GM12878 (cell line): Measurements from ENCODE around the gene OLFML2B. TPM values are rescaled to one million over a fixed set of nuclear protein-coding genes. Genes with fewer than 3 reads are reported as not detected.

Source experiments
- ATAC-seq: fragments of 200-7000 bp; cut with Tn5 transposase; 3 replicates; pipeline ENCODE4 v1.9.1; 2020; ENCODE audit warnings: mild to moderate bottlenecking, moderate library complexity
- BruUV-seq: library from RNA; stranded (reverse); fragments of 400-500 nt; replicated peaks from 2 replicates; lab custom pipeline; 2021; lab: Mats Ljungman, UMichigan
- CTCF ChIA-PET: fragments of 300-600 bp; sonication (Branson Sonifier 250); formaldehyde crosslinking; extraction: SDS; loops from one replicate; lab custom pipeline; 2021; ENCODE audit warnings: inconsistent platforms; lab: Yijun Ruan, JAX
- POLR2A ChIA-PET: fragments of 350-600 bp; formaldehyde crosslinking; extraction: SDS; loops from one replicate; lab custom pipeline; 2021; ENCODE audit warnings: inconsistent platforms; lab: Charles Lee
- RAD21 ChIA-PET: fragments of 300-600 bp; sonication (Branson Sonifier 250); formaldehyde crosslinking; loops from one replicate; lab custom pipeline; 2023; ENCODE audit warnings: antibody characterized with exemption; ENCODE audit not compliant: unreplicated experiment; lab: Charles Lee
- SMC1A ChIA-PET: fragments of 300-600 bp; sonication (Branson Sonifier 250); formaldehyde crosslinking; loops from one replicate; lab custom pipeline; 2023; ENCODE audit not compliant: unreplicated experiment, uncharacterized antibody; lab: Charles Lee
- DNase-seq: peaks from one replicate; pipeline ENCODE4 v3.0.0-alpha.2; 2011; ENCODE audit warnings: low read depth, low spot score
- FAIRE-seq: peaks from 3 replicates; lab custom pipeline; 2011; peaks lifted over from hg19 to GRCh38; lab: Jason Lieb, UNC
- H2AFZ ChIP-seq: 2 replicates; pipeline ENCODE4 v1.6.0; 2011; ENCODE audit warnings: low read depth, low read length, control low read depth; ENCODE audit not compliant: control insufficient read depth
- H3K27ac ChIP-seq: 2 replicates; pipeline ENCODE4 v1.5.1; 2011; ENCODE audit warnings: control low read depth; ENCODE audit not compliant: control insufficient read depth, insufficient read depth
- H3K27me3 ChIP-seq, 2 experiments: replicated peaks in 1 of 2; 2 replicates each; pipeline versions ENCODE4 v1.6.0 to v1.6.1; 2011; ENCODE audit warnings: low read length in 1 of 2; ENCODE audit not compliant: control insufficient read depth in 2 of 2, insufficient read depth in 2 of 2
- H3K36me3 ChIP-seq, 2 experiments: 2 replicates each; pipeline ENCODE4 v1.5.1; 2011; ENCODE audit warnings: low read length in 1 of 2; ENCODE audit not compliant: control insufficient read depth in 2 of 2, insufficient read depth in 2 of 2
- H3K4me1 ChIP-seq: 2 replicates; pipeline ENCODE4 v1.6.1; 2011; ENCODE audit warnings: mild to moderate bottlenecking, low read length, moderate library complexity, mixed read lengths; ENCODE audit not compliant: control insufficient read depth, insufficient read depth
- H3K4me2 ChIP-seq: 2 replicates; pipeline ENCODE4 v1.6.0; 2011; ENCODE audit warnings: control low read depth; ENCODE audit not compliant: control insufficient read depth, insufficient read depth
- H3K4me3 ChIP-seq: fragments of 200-600 bp; sonication (generic); 2 replicates; pipeline ENCODE4 v1.5.1; 2016
- H3K79me2 ChIP-seq: 2 replicates; pipeline ENCODE4 v1.6.0; 2011; ENCODE audit warnings: low read length; ENCODE audit not compliant: control insufficient read depth, insufficient read depth
- H3K9ac ChIP-seq: 2 replicates; pipeline ENCODE4 v1.8.0; 2011; ENCODE audit warnings: low read length, control low read depth, mixed read lengths; ENCODE audit not compliant: control insufficient read depth, insufficient read depth
- H3K9me3 ChIP-seq: replicated peaks from 3 replicates; pipeline ENCODE4 v1.5.1; 2011; ENCODE audit warnings: mild to moderate bottlenecking, low read length; ENCODE audit not compliant: control insufficient read depth, insufficient read depth
- H4K20me1 ChIP-seq: 2 replicates; pipeline ENCODE4 v1.6.0; 2011; ENCODE audit not compliant: control insufficient read depth, insufficient read depth
- ATF7 ChIP-seq: fragments of 450-650 bp; IDR thresholded peaks from 2 replicates; pipeline ENCODE4 v1.6.1; 2016; ENCODE audit warnings: low read depth, mild to moderate bottlenecking
- CBX3 ChIP-seq: fragments of 200-600 bp; sonication (generic); IDR thresholded peaks from 2 replicates; pipeline ENCODE4 v1.6.1; 2016; ENCODE audit warnings: low read depth, borderline replicate concordance
- CREB1 ChIP-seq: IDR thresholded peaks from 2 replicates; pipeline ENCODE4 v1.6.1; 2012; ENCODE audit warnings: low read depth, mild to moderate bottlenecking, inconsistent platforms
- EED ChIP-seq: sonication (generic); IDR thresholded peaks from 2 replicates; pipeline ENCODE4 v1.6.1; 2016; ENCODE audit warnings: antibody characterized with exemption, low read depth
- FOXM1 ChIP-seq: IDR thresholded peaks from 2 replicates; pipeline ENCODE4 v1.6.1; 2012; ENCODE audit warnings: low read depth, mild to moderate bottlenecking, inconsistent platforms, low read length, moderate library complexity
- HDGF ChIP-seq: fragments of 450-650 bp; IDR thresholded peaks from 2 replicates; pipeline ENCODE4 v1.6.1; 2016; ENCODE audit warnings: antibody characterized with exemption
- JUNB ChIP-seq: IDR thresholded peaks from 2 replicates; pipeline ENCODE4 v1.6.1; 2016; ENCODE audit warnings: antibody characterized with exemption, mild to moderate bottlenecking
- MEF2A ChIP-seq: IDR thresholded peaks from 2 replicates; pipeline ENCODE4 v1.6.1; 2011; ENCODE audit warnings: low read depth, mild to moderate bottlenecking, low read length, moderate library complexity; ENCODE audit not compliant: insufficient read depth
- PAX8 ChIP-seq: fragments of 450-650 bp; IDR thresholded peaks from 2 replicates; pipeline ENCODE4 v1.6.1; 2017; ENCODE audit warnings: mild to moderate bottlenecking, moderate library complexity
- PKNOX1 ChIP-seq: fragments of 450-650 bp; IDR thresholded peaks from 2 replicates; pipeline ENCODE4 v1.6.1; 2016; ENCODE audit warnings: mild to moderate bottlenecking
- PML ChIP-seq: IDR thresholded peaks from 2 replicates; pipeline ENCODE4 v1.6.1; 2012; ENCODE audit warnings: low read length, inconsistent platforms
- POLR2AphosphoS5 ChIP-seq: IDR thresholded peaks from 2 replicates; pipeline ENCODE4 v1.6.1; 2011; ENCODE audit warnings: mild to moderate bottlenecking, low read length, inconsistent platforms
- YBX1 ChIP-seq: fragments of 450-650 bp; IDR thresholded peaks from 2 replicates; pipeline ENCODE4 v1.6.1; 2016; ENCODE audit warnings: antibody characterized with exemption
- ZNF24 ChIP-seq: fragments of 450-650 bp; IDR thresholded peaks from 2 replicates; pipeline ENCODE4 v1.6.1; 2017; ENCODE audit warnings: antibody characterized with exemption, mild to moderate bottlenecking
- ZNF622 ChIP-seq: fragments of 450-650 bp; IDR thresholded peaks from 2 replicates; pipeline ENCODE4 v1.6.1; 2017; ENCODE audit warnings: mild to moderate bottlenecking, inconsistent platforms
- WGBS: methylation state at CpG from one replicate; pipeline ENCODE4 v1.1.6; 2016; ENCODE audit warnings: low lambda C conversion rate; ENCODE audit not compliant: insufficient replicate concordance, insufficient coverage; ENCODE audit errors: missing lambda C conversion rate; 5-methylcytosine and 5-hydroxymethylcytosine counted together
- in situ Hi-C: fragments of 300-500 bp; cut with MboI; formaldehyde crosslinking; loops from 9 replicates; pipeline ENCODE4 v1.14.3; 2018; ENCODE audit warnings: mixed read lengths
- intact Hi-C: fragments of 100-400 bp; cut with micrococcal nuclease; formaldehyde crosslinking; loops from one replicate; pipeline ENCODE4 v1.14.2; 2022; ENCODE audit not compliant: unreplicated experiment
- polyA plus RNA-seq, 11 experiments: library from polyadenylated mRNA; depleted of rRNA in 4 of 11; unstranded in 6 of 11; stranded (reverse) in 5 of 11; fragments of >200 nt; fragmentation: Nextera tagmentation in 4 of 11; fragmentation: Illumina TruSeq in 1 of 11; extraction: Ambion mirVana in 4 of 11; extraction: Trizol in 1 of 11; gene quantifications; 1 replicate in 1 of 11; 2 replicates in 10 of 11; pipeline versions ENCODE4 v1.2.1 to v1.2.3, GENCODE V29; 2011 to 2016; ENCODE audit warnings: inconsistent platforms in 2 of 11, missing spikeins in 2 of 11, low read depth in 1 of 11
- total RNA-seq, 4 experiments: library from RNA; depleted of rRNA in 3 of 4; stranded (reverse); fragments of >200 nt in 3 of 4; fragmentation: Illumina TruSeq in 1 of 4; extraction: Trizol in 1 of 4; gene quantifications; 2 replicates each; pipeline versions ENCODE4 v1.2.1 to v1.2.3, GENCODE V29; 2013 to 2021
- TF ChIP-seq, protein P1 (sequence below): fragments of 450-650 bp; conservative IDR thresholded peaks from 2 replicates; pipeline ENCODE4 v1.6.1; 2017; ENCODE audit warnings: mild to moderate bottlenecking, moderate library complexity
- TF ChIP-seq, protein P2 (sequence below): fragments of 450-650 bp; IDR thresholded peaks from 2 replicates; pipeline ENCODE4 v1.6.1; 2018; ENCODE audit warnings: borderline replicate concordance, mild to moderate bottlenecking; ENCODE audit not compliant: partially characterized antibody
- TF ChIP-seq, protein P3 (sequence below): fragments of 450-650 bp; IDR thresholded peaks from 2 replicates; pipeline ENCODE4 v1.6.1; 2017; ENCODE audit warnings: low read depth, mild to moderate bottlenecking, moderate library complexity

Gene OLFML2B
- total and polyA plus RNA-seq, 10 of the 15 experiments (the other 5 are each of a cell fraction or from before 2014, with no cell fraction given) = not detected

DNA sequence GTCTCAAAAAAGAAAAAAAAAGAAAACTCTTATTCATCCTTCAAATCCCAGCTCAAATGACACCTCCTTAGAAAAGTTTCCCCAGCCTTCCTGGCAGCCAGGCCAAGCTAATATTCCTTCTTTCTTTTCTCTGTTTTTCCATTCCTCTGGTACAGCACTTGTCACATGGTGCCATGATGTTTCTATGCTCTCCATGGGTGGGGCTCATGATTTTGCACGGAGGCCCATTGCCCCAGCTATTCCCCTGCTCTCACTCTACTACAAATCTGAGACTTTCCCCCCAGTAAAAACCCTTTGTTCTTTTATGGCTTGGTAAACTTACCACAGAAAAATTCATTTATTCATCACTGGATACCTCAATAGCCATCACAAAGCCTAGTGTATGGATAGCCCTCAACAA, 26.5 kb downstream of the OLFML2B start:
- FAIRE-seq (no peak), DNase-seq (no peak)
- Histone ChIP-seq H3K27ac (no peak overlapping the region), H4K20me1 (no peaks in the 10 kb centered on the region), H3K4me3 (no peak overlapping the region), H3K27me3 (peaks cover 0 to 3% of the 10 kb centered on the region in 2 experiments; a peak in 3 of 4 replicates), H3K4me2 (no peak overlapping the region)
- in situ Hi-C loops = no loop called here
- no peak for TF ChIP-seq PKNOX1
- no peak for TF ChIP-seq MEF2A
- no peak for TF ChIP-seq EED
- TF ChIP-seq, protein P1, sequence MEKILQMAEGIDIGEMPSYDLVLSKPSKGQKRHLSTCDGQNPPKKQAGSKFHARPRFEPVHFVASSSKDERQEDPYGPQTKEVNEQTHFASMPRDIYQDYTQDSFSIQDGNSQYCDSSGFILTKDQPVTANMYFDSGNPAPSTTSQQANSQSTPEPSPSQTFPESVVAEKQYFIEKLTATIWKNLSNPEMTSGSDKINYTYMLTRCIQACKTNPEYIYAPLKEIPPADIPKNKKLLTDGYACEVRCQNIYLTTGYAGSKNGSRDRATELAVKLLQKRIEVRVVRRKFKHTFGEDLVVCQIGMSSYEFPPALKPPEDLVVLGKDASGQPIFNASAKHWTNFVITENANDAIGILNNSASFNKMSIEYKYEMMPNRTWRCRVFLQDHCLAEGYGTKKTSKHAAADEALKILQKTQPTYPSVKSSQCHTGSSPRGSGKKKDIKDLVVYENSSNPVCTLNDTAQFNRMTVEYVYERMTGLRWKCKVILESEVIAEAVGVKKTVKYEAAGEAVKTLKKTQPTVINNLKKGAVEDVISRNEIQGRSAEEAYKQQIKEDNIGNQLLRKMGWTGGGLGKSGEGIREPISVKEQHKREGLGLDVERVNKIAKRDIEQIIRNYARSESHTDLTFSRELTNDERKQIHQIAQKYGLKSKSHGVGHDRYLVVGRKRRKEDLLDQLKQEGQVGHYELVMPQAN = no peak
- TF ChIP-seq, protein P2, sequence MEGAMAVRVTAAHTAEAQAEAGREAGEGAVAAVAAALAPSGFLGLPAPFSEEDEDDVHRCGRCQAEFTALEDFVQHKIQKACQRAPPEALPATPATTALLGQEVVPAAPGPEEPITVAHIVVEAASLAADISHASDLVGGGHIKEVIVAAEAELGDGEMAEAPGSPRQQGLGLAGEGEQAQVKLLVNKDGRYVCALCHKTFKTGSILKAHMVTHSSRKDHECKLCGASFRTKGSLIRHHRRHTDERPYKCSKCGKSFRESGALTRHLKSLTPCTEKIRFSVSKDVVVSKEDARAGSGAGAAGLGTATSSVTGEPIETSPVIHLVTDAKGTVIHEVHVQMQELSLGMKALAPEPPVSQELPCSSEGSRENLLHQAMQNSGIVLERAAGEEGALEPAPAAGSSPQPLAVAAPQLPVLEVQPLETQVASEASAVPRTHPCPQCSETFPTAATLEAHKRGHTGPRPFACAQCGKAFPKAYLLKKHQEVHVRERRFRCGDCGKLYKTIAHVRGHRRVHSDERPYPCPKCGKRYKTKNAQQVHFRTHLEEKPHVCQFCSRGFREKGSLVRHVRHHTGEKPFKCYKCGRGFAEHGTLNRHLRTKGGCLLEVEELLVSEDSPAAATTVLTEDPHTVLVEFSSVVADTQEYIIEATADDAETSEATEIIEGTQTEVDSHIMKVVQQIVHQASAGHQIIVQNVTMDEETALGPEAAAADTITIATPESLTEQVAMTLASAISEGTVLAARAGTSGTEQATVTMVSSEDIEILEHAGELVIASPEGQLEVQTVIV = no peak
- no peak for TF ChIP-seq JUNB
- TF ChIP-seq HDGF = no peak
- TF ChIP-seq ZNF24 = no peak
- no peak for TF ChIP-seq PML
- TF ChIP-seq, protein P3, sequence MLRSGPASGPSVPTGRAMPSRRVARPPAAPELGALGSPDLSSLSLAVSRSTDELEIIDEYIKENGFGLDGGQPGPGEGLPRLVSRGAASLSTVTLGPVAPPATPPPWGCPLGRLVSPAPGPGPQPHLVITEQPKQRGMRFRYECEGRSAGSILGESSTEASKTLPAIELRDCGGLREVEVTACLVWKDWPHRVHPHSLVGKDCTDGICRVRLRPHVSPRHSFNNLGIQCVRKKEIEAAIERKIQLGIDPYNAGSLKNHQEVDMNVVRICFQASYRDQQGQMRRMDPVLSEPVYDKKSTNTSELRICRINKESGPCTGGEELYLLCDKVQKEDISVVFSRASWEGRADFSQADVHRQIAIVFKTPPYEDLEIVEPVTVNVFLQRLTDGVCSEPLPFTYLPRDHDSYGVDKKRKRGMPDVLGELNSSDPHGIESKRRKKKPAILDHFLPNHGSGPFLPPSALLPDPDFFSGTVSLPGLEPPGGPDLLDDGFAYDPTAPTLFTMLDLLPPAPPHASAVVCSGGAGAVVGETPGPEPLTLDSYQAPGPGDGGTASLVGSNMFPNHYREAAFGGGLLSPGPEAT = no peak
- TF ChIP-seq FOXM1 = no peak
- TF ChIP-seq PAX8 = no peak
- no peak for TF ChIP-seq POLR2AphosphoS5
- no peak for TF ChIP-seq YBX1
- TF ChIP-seq CBX3 = no peak
- no peak for TF ChIP-seq ZNF622
- TF ChIP-seq CREB1 = no peak
- TF ChIP-seq ATF7 = no peak
- TF ChIP-seq, all 136 proteins: peak for 0
- H3K9ac ChIP-seq = no peak overlapping the region
- no TSS peak for BruUV-seq
- POLR2A ChIA-PET = no interaction called here
- ATAC-seq = no peak
- CTCF ChIA-PET = no interaction called here
- H3K79me2 ChIP-seq = no peaks in the 10 kb centered on the region
- SMC1A ChIA-PET = no interaction called here
- H3K4me1 ChIP-seq = no peaks in the 10 kb centered on the region
- no peaks in the 10 kb centered on the region for H3K36me3 ChIP-seq
- intact Hi-C loops = no loop called here
- H2AFZ ChIP-seq = no peak overlapping the region
- RAD21 ChIA-PET = no interaction called here
- H3K9me3 ChIP-seq = no peaks in the 10 kb centered on the region
- 11% methylated on average over 1 of the region's 1 CpG for WGBS
